ENCODE data around the gene CCDC102B.

CCDC102B gene

DNA sequence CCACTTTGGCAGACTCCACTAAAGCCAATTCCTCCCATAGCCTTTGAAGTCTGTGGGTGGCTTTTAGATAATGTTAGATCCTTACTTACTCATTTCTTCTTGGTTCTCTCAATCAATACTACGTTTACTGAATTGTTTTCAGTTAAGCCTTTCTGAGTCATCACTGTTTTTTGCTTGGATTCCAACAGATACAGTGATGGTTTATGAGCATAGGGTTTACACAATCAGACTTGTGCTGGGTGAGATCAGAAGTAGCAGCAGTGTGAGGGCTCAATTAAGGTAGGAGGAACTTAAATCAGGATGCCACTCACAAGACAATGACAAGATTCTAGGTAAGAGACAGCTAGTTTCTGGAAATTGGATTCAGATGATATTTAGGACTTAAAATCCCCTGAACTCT lies 305.1 kb downstream of the CCDC102B start:
- TF ChIP-seq, protein P1, sequence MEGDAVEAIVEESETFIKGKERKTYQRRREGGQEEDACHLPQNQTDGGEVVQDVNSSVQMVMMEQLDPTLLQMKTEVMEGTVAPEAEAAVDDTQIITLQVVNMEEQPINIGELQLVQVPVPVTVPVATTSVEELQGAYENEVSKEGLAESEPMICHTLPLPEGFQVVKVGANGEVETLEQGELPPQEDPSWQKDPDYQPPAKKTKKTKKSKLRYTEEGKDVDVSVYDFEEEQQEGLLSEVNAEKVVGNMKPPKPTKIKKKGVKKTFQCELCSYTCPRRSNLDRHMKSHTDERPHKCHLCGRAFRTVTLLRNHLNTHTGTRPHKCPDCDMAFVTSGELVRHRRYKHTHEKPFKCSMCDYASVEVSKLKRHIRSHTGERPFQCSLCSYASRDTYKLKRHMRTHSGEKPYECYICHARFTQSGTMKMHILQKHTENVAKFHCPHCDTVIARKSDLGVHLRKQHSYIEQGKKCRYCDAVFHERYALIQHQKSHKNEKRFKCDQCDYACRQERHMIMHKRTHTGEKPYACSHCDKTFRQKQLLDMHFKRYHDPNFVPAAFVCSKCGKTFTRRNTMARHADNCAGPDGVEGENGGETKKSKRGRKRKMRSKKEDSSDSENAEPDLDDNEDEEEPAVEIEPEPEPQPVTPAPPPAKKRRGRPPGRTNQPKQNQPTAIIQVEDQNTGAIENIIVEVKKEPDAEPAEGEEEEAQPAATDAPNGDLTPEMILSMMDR (IDR thresholded peaks at IDR 0.05), result no peak
- Histone ChIP-seq H3K36me3 (ENCODE audit: control insufficient read depth, insufficient read depth, low read length) (no peaks in the 10 kb centered on the region), H3K9me3 (ENCODE audit: control insufficient read depth, low read length) (no peaks in the 10 kb centered on the region), H3K27ac (no peak overlapping the region), H3K79me2 (no peaks in the 10 kb centered on the region), H2AFZ (no peak overlapping the region), H3K4me3 (ENCODE audit: low read depth, low read length) (no peak overlapping the region), H3K9ac (no peak overlapping the region), H3K4me2 (ENCODE audit: low read length) (no peak overlapping the region), H3K4me1 (no peaks in the 10 kb centered on the region), H3K27me3 (ENCODE audit: control insufficient read depth, insufficient read depth, low read length) (no peaks in the 10 kb centered on the region)

All from parathyroid adenoma (tissue), 2 donors.